ENCODE measurements around the gene EVX2.

Gene EVX2

GRCh38 chr2:176081837-176082524, 1.8 kb downstream of the EVX2 start:
- DNase-seq = no peak

- no peak for DNase-seq
These were observed 2.4 kb downstream of the EVX2 start for GRCh38 chr2:176081376-176081836.

GRCh38 chr2:176080540-176081375, 3.0 kb downstream of the EVX2 start:
- DNase-seq = no peak

GRCh38 chr2:176079831-176080539, 3.8 kb downstream of the EVX2 start:
- DNase-seq = peak; percentile 69

- DNase-seq = no peak
These were observed 4.4 kb downstream of the EVX2 start for GRCh38 chr2:176079285-176079830.

- DNase-seq = no peak
These were observed 5.0 kb downstream of the EVX2 start for GRCh38 chr2:176078541-176079284.

GRCh38 chr2:176076796-176077195, 7.0 kb downstream of the EVX2 start:
- DNase-seq = no peak

GRCh38 chr2:176076063-176076462, 7.7 kb downstream of the EVX2 start:
- DNase-seq = no peak

- peak; percentile 90 for DNase-seq
These were observed 8.3 kb downstream of the EVX2 start for GRCh38 chr2:176075481-176075880.

GRCh38 chr2:176074919-176075425, 8.8 kb downstream of the EVX2 start:
- no peak for DNase-seq

- no peak for DNase-seq
These were observed 10.5 kb downstream of the EVX2 start for GRCh38 chr2:176072951-176073904.

- DNase-seq = no peak
These were observed 11.5 kb downstream of the EVX2 start for GRCh38 chr2:176072292-176072669.

GRCh38 chr2:176071330-176072291, 12.2 kb downstream of the EVX2 start:
- no peak for DNase-seq

- DNase-seq = no peak
These were observed 15.3 kb downstream of the EVX2 start for GRCh38 chr2:176068419-176068832.

GRCh38 chr2:176067589-176068418, 16.0 kb downstream of the EVX2 start:
- DNase-seq = no peak

- DNase-seq = no peak
These were observed 16.8 kb downstream of the EVX2 start for GRCh38 chr2:176066645-176067588.

- no peak for DNase-seq
These were observed 19.8 kb downstream of the EVX2 start for GRCh38 chr2:176063958-176064357.

- peak; percentile 77 for DNase-seq
These were observed 27.4 kb downstream of the EVX2 start for GRCh38 chr2:176056406-176056805.
